DND-41 (cell line): ENCODE measurements around the gene GALNT1.

ENCODE experiments used
- EZH2 ChIP-seq: IDR thresholded peaks from 3 replicates; pipeline ENCODE4 v1.6.1; 2012; ENCODE audit warnings: borderline replicate concordance, low read depth, mild to moderate bottlenecking, moderate library complexity, low read length, inconsistent platforms; ENCODE audit not compliant: severe bottlenecking
- TF ChIP-seq, protein P1 (sequence below): IDR thresholded peaks from 2 replicates; pipeline ENCODE4 v1.5.1; 2012; ENCODE audit warnings: borderline replicate concordance, low read length, moderate library complexity, mild to moderate bottlenecking; ENCODE audit not compliant: poor library complexity, severe bottlenecking; ENCODE audit errors: extremely low read depth

DNA sequence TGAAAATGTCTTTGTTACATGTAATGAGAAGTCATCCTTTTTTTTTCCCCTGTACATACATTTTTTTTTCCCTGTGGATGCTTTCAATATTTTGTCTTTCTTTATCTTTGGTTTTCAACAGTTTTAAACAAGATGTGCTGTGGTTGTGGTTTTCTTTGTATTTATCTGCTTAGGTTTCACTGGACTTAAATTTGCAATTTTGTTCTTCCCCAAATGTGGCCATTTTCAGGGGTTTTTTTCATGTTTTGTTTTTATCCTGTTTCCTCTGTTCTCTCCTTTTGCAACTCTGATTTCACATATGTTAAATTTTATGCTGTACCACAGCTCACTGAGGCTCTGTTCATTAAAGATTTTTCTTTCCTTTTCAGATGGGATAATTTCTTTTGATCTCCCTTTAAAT, 41.7 kb downstream of the GALNT1 start:
- no peak for TF ChIP-seq EZH2
- TF ChIP-seq, protein P1, sequence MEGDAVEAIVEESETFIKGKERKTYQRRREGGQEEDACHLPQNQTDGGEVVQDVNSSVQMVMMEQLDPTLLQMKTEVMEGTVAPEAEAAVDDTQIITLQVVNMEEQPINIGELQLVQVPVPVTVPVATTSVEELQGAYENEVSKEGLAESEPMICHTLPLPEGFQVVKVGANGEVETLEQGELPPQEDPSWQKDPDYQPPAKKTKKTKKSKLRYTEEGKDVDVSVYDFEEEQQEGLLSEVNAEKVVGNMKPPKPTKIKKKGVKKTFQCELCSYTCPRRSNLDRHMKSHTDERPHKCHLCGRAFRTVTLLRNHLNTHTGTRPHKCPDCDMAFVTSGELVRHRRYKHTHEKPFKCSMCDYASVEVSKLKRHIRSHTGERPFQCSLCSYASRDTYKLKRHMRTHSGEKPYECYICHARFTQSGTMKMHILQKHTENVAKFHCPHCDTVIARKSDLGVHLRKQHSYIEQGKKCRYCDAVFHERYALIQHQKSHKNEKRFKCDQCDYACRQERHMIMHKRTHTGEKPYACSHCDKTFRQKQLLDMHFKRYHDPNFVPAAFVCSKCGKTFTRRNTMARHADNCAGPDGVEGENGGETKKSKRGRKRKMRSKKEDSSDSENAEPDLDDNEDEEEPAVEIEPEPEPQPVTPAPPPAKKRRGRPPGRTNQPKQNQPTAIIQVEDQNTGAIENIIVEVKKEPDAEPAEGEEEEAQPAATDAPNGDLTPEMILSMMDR = no peak
